ENCODE results near the gene PLCH1.
A peak's percentile ranks its signal among the peaks of the same experiment; 100 is the strongest.

The PLCH1 gene

GRCh38 chr3:155535098-155535497 lies 209.8 kb downstream of the PLCH1 start:
- DNase-seq (ENCODE audit: low spot score) = no peak
- TF ChIP-seq CTCF (IDR thresholded peaks at IDR 0.05; ENCODE audit: extremely low read depth, insufficient read depth, missing control alignments) = no peak
- in situ Hi-C loops (cut with MboI; ENCODE audit: low pct_unique_long_range_greater_than_20kb, low sequenced_read_pairs, unreplicated experiment) = no loop called here

- TF ChIP-seq CTCF (IDR thresholded peaks at IDR 0.05; ENCODE audit: extremely low read depth, insufficient read depth, missing control alignments) = no peak
- in situ Hi-C loops (cut with MboI; ENCODE audit: low pct_unique_long_range_greater_than_20kb, low sequenced_read_pairs, unreplicated experiment) = no loop called here
- DNase-seq (ENCODE audit: low spot score) = no peak
Measured at GRCh38 chr3:155528579-155528978, 216.3 kb downstream of the PLCH1 start.

GRCh38 chr3:155525324-155525833 lies 219.5 kb downstream of the PLCH1 start:
- no peak for DNase-seq (ENCODE audit: low spot score)
- in situ Hi-C loops (cut with MboI; ENCODE audit: low pct_unique_long_range_greater_than_20kb, low sequenced_read_pairs, unreplicated experiment) = no loop called here
- no peak for TF ChIP-seq CTCF (IDR thresholded peaks at IDR 0.05; ENCODE audit: extremely low read depth, insufficient read depth, missing control alignments)

- in situ Hi-C loops (cut with MboI; ENCODE audit: low pct_unique_long_range_greater_than_20kb, low sequenced_read_pairs, unreplicated experiment) = no loop called here
- no peak for DNase-seq (ENCODE audit: low spot score)
- no peak for TF ChIP-seq CTCF (IDR thresholded peaks at IDR 0.05; ENCODE audit: extremely low read depth, insufficient read depth, missing control alignments)
Measured at GRCh38 chr3:155520463-155520862, 224.4 kb downstream of the PLCH1 start.

- no peak for TF ChIP-seq CTCF (IDR thresholded peaks at IDR 0.05; ENCODE audit: extremely low read depth, insufficient read depth, missing control alignments)
- peak; percentile 33 for DNase-seq (ENCODE audit: low spot score)
- in situ Hi-C loops (cut with MboI; ENCODE audit: low pct_unique_long_range_greater_than_20kb, low sequenced_read_pairs, unreplicated experiment) = no loop called here
Measured at GRCh38 chr3:155519078-155519477, 225.8 kb downstream of the PLCH1 start.

GRCh38 chr3:155517903-155518302 lies 227.0 kb downstream of the PLCH1 start:
- no peak for TF ChIP-seq CTCF (IDR thresholded peaks at IDR 0.05; ENCODE audit: extremely low read depth, insufficient read depth, missing control alignments)
- in situ Hi-C loops (cut with MboI; ENCODE audit: low pct_unique_long_range_greater_than_20kb, low sequenced_read_pairs, unreplicated experiment) = no loop called here
- DNase-seq (ENCODE audit: low spot score) = no peak

- DNase-seq (ENCODE audit: low spot score) = no peak
- in situ Hi-C loops (cut with MboI; ENCODE audit: low pct_unique_long_range_greater_than_20kb, low sequenced_read_pairs, unreplicated experiment) = no loop called here
- TF ChIP-seq CTCF (IDR thresholded peaks at IDR 0.05; ENCODE audit: extremely low read depth, insufficient read depth, missing control alignments) = no peak
Measured at GRCh38 chr3:155516439-155516838, 228.4 kb downstream of the PLCH1 start.

Measured in GM13977 (cell line).